Adipocyte (in vitro differentiated cells): Measurements from ENCODE around the gene STIM1.
A peak's percentile ranks its signal among the peaks of the same experiment; 100 is the strongest.
"Not testable (repeated sequence)": the region's sequence is repeated elsewhere in the genome, so short reads cannot be mapped to it uniquely, and the experiment has no call there.

Experiments
- DNase-seq: peaks from one replicate; pipeline ENCODE4 v3.0.0-alpha.2; 2015; ENCODE audit warnings: low read depth
- H3K27me3 ChIP-seq: replicated peaks from 2 replicates; pipeline ENCODE4 v1.7.0; 2013; ENCODE audit warnings: mild to moderate bottlenecking, low read length, moderate library complexity; ENCODE audit not compliant: control insufficient read depth, insufficient read depth
- H3K36me3 ChIP-seq: 2 replicates; pipeline ENCODE4 v1.7.0; 2013; ENCODE audit warnings: low read length, mild to moderate bottlenecking, moderate library complexity; ENCODE audit not compliant: control insufficient read depth, insufficient read depth, severe bottlenecking
- H3K4me1 ChIP-seq: 2 replicates; pipeline ENCODE4 v1.7.0; 2013; ENCODE audit warnings: mild to moderate bottlenecking, low read length, moderate library complexity; ENCODE audit not compliant: control insufficient read depth, insufficient read depth
- H3K4me3 ChIP-seq: 2 replicates; pipeline ENCODE4 v1.7.0; 2013; ENCODE audit warnings: mild to moderate bottlenecking, low read length, moderate library complexity
- H3K9ac ChIP-seq: 2 replicates; pipeline ENCODE4 v1.7.0; 2013; ENCODE audit warnings: mild to moderate bottlenecking, low read length, moderate library complexity
- H3K9me3 ChIP-seq: 2 replicates; pipeline ENCODE4 v1.7.0; 2013; ENCODE audit warnings: mild to moderate bottlenecking, low read length, moderate library complexity; ENCODE audit not compliant: control insufficient read depth

Gene STIM1

DNA sequence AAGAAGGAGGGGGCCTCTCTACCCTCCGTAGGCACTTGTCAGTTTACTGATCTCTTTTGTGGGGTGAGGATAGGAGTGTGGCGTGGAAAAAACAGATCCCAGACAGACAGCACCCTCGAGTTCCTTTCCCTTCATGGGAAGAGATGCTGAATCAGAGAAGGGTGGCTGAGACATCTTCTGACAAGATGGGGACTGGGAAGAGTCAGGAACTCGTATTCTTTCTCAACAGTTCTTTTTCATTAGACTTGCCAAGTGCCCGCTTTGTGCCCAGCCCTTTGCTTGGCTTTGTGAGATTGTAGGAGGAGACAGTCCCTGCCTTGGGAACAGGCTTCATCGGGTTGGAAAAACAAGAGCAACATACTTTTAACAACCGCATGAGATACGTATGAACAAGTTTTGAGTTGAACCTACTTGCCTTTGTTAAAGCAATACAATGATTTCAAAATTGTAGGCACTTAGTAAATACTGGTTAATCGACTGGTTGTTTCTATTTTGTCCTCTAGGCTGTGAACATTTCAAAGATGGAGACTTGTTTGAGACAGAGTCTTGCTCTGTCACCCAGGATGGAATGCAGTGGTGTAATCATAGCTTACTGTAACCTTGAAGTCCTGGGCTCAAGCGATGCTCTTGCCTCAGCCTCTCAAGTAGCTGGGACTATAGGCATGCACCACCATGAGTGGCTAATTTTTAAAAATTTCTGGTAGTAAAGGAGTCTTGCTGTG lies 240.2 kb downstream of the STIM1 start:
- H3K9me3 ChIP-seq: no peaks in the 10 kb centered on the region
- no peaks in the 10 kb centered on the region for H3K27me3 ChIP-seq
- peaks cover 21% of the 10 kb centered on the region for H3K4me1 ChIP-seq
- H3K36me3 ChIP-seq: peaks cover 13% of the 10 kb centered on the region
- peak overlapping the region; percentile 96 for H3K9ac ChIP-seq
- peak; percentile 67 for DNase-seq
- H3K4me3 ChIP-seq: peak overlapping the region; percentile 94

GRCh38 chr11:4098026-4098621 lies 242.7 kb downstream of the STIM1 start:
- Histone ChIP-seq H3K9ac (no peak overlapping the region), H3K4me3 (no peak overlapping the region), H3K4me1 (peaks cover 21% of the 10 kb centered on the region), H3K36me3 (peaks cover 12% of the 10 kb centered on the region), H3K27me3 (no peaks in the 10 kb centered on the region), H3K9me3 (no peaks in the 10 kb centered on the region)
- DNase-seq: no peak

GRCh38 chr11:4102711-4103110 lies 247.2 kb downstream of the STIM1 start:
- Histone ChIP-seq H3K9ac (no peak overlapping the region), H3K36me3 (peaks cover 42% of the 10 kb centered on the region), H3K9me3 (no peaks in the 10 kb centered on the region), H3K27me3 (no peaks in the 10 kb centered on the region), H3K4me3 (no peak overlapping the region), H3K4me1 (no peaks in the 10 kb centered on the region)
- DNase-seq: no peak

DNA sequence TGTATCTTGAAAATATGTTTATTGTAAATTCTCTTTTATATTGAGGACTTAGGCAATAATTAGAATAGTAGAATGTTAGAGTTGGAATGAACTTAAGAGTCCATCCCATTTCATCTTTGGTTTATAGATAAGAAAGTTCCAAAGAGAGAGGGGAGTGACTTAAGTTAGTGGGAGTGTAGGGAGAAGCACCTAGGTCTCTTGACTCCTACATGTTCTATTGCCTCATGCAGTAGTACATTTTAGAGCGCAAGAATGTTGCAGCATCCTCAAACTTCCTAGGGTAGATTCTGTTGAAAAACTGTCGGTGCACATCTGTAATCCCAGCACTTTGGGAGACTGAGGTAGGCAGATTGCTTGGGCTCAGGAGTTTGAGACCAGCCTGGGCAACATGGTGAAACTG lies 247.8 kb downstream of the STIM1 start:
- no peak for DNase-seq
- H3K4me3 ChIP-seq: no peak overlapping the region
- H3K4me1 ChIP-seq: no peaks in the 10 kb centered on the region
- H3K36me3 ChIP-seq: peaks cover 45% of the 10 kb centered on the region
- H3K9ac ChIP-seq: no peak overlapping the region
- H3K9me3 ChIP-seq: no peaks in the 10 kb centered on the region
- no peaks in the 10 kb centered on the region for H3K27me3 ChIP-seq

DNA sequence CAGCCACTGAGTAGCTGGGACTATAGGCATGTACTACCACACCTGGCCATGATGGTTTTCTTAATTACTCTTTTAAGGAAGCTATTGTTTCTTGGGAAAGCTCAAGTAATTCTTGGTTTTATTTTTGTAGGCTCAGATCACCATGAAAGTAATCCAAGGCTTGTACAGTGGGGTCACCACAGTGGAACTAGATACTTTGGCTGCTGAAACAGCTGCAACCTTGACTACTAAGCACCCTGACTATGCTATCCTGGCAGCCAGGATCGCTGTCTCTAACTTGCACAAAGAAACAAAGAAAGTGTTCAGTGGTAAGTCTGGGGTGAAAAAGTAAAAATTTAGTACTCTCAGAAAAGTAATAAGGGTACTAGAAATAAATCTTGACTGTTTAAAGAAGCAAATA lies 250.5 kb downstream of the STIM1 start:
- Histone ChIP-seq H3K4me1 (no peaks in the 10 kb centered on the region), H3K4me3 (no peak overlapping the region), H3K27me3 (no peaks in the 10 kb centered on the region), H3K9ac (no peak overlapping the region), H3K36me3 (peaks cover 54% of the 10 kb centered on the region), H3K9me3 (no peaks in the 10 kb centered on the region)
- no peak for DNase-seq

- H3K36me3 ChIP-seq: peaks cover 50% of the 10 kb centered on the region
- DNase-seq: no peak
- no peaks in the 10 kb centered on the region for H3K9me3 ChIP-seq
- H3K4me1 ChIP-seq: no peaks in the 10 kb centered on the region
- H3K27me3 ChIP-seq: no peaks in the 10 kb centered on the region
- no peak overlapping the region for H3K4me3 ChIP-seq
- no peak overlapping the region for H3K9ac ChIP-seq
These were observed 256.4 kb downstream of the STIM1 start for GRCh38 chr11:4111834-4112233.

GRCh38 chr11:4115128-4115527 lies 259.7 kb downstream of the STIM1 start:
- no peak for DNase-seq
- H3K36me3 ChIP-seq: peaks cover 39% of the 10 kb centered on the region
- no peaks in the 10 kb centered on the region for H3K9me3 ChIP-seq
- peaks cover 15% of the 10 kb centered on the region for H3K4me1 ChIP-seq
- H3K9ac ChIP-seq: no peak overlapping the region
- no peak overlapping the region for H3K4me3 ChIP-seq
- no peaks in the 10 kb centered on the region for H3K27me3 ChIP-seq

GRCh38 chr11:4118107-4118506 lies 262.6 kb downstream of the STIM1 start:
- Histone ChIP-seq H3K9me3 (no peaks in the 10 kb centered on the region), H3K27me3 (no peaks in the 10 kb centered on the region), H3K9ac (peak overlapping the region; percentile 10), H3K36me3 (peaks cover 42% of the 10 kb centered on the region), H3K4me1 (peaks cover 15% of the 10 kb centered on the region), H3K4me3 (no peak overlapping the region)
- peak; percentile 68 for DNase-seq

- H3K4me3 ChIP-seq: no peak overlapping the region
- DNase-seq: no peak
- H3K9ac ChIP-seq: no peak overlapping the region
- H3K36me3 ChIP-seq: peaks cover 71% of the 10 kb centered on the region
- no peaks in the 10 kb centered on the region for H3K9me3 ChIP-seq
- H3K4me1 ChIP-seq: peaks cover 7% of the 10 kb centered on the region
- H3K27me3 ChIP-seq: no peaks in the 10 kb centered on the region
These were observed 267.8 kb downstream of the STIM1 start for GRCh38 chr11:4123218-4123617.

- Histone ChIP-seq H3K9ac (no peak overlapping the region), H3K4me1 (no peaks in the 10 kb centered on the region), H3K4me3 (no peak overlapping the region), H3K27me3 (no peaks in the 10 kb centered on the region), H3K9me3 (no peaks in the 10 kb centered on the region), H3K36me3 (peaks cover 67% of the 10 kb centered on the region)
- DNase-seq: no peak
These were observed 269.7 kb downstream of the STIM1 start for GRCh38 chr11:4125141-4125540.

DNA sequence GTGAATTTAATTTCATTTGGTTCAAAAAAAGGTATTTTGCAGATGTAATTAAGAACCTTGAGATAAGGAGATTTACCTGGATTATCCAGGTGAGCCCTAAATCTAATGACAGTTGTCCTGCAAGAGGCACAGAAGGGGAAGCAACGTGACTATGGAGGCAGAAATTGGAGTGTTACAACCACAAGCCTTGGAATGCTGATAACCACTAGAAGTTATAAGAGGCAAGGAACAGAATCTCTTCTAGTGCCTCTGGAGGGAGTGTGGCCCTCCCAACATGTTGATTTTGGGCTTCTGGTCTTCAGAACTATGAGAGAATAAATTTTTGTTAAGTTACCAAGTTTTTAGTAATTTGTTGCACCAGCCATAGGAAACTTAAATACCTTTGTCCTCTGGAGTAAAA lies 271.9 kb downstream of the STIM1 start:
- H3K27me3 ChIP-seq: no peaks in the 10 kb centered on the region
- no peak for DNase-seq
- no peaks in the 10 kb centered on the region for H3K4me1 ChIP-seq
- no peaks in the 10 kb centered on the region for H3K9me3 ChIP-seq
- H3K36me3 ChIP-seq: peaks cover 59% of the 10 kb centered on the region
- no peak overlapping the region for H3K4me3 ChIP-seq
- H3K9ac ChIP-seq: no peak overlapping the region

- H3K9ac ChIP-seq, H3K4me3 ChIP-seq, H3K27me3 ChIP-seq, H3K9me3 ChIP-seq, DNase-seq, H3K4me1 ChIP-seq: not testable (repeated sequence)
- H3K36me3 ChIP-seq: peaks cover 62% of the 10 kb centered on the region
These were observed 274.8 kb downstream of the STIM1 start for GRCh38 chr11:4130219-4130618.
